A673 (cell line): ENCODE measurements around the gene PROX2. TPM values are rescaled to one million over a fixed set of nuclear protein-coding genes. Genes with fewer than 3 reads are reported as not detected.

ENCODE experiments used
- BruUV-seq: library from RNA; stranded (reverse); fragments of 400-500 nt; replicated peaks from 2 replicates; lab custom pipeline; 2021; lab: Mats Ljungman, UMichigan
- CTCF ChIA-PET: fragments of 300-600 bp; sonication (Branson Sonifier 250); formaldehyde crosslinking; loops from one replicate; lab custom pipeline; 2022; ENCODE audit warnings: antibody characterized with exemption; lab: Charles Lee
- POLR2A ChIA-PET: fragments of 300-600 bp; sonication (Branson Sonifier 250); formaldehyde crosslinking; loops from one replicate; lab custom pipeline; 2022; ENCODE audit warnings: antibody characterized with exemption; ENCODE audit not compliant: low non-redundant PET; lab: Charles Lee
- DNase-seq: peaks from one replicate; pipeline ENCODE4 v3.0.0-alpha.2; 2015; ENCODE audit warnings: low spot score
- H3K27ac ChIP-seq: fragments of 200-600 bp; sonication (generic); 2 replicates; pipeline ENCODE4 v1.5.1; 2016; ENCODE audit warnings: mixed run types, low read depth, mild to moderate bottlenecking, mixed read lengths, antibody characterized with exemption, low read length; ENCODE audit not compliant: poor library complexity, severe bottlenecking
- H3K27me3 ChIP-seq: fragments of 200-600 bp; sonication (generic); replicated peaks from 2 replicates; pipeline ENCODE4 v1.6.1; 2017; ENCODE audit warnings: mixed run types, low read depth, mild to moderate bottlenecking, mixed read lengths, antibody characterized with exemption, low read length; ENCODE audit not compliant: insufficient read depth, poor library complexity
- H3K36me3 ChIP-seq: fragments of 200-600 bp; sonication (generic); 2 replicates; pipeline ENCODE4 v1.6.1; 2016; ENCODE audit warnings: mixed run types, mild to moderate bottlenecking, mixed read lengths, antibody characterized with exemption, low read length; ENCODE audit not compliant: insufficient read depth, poor library complexity, severe bottlenecking
- H3K4me1 ChIP-seq: fragments of 200-600 bp; sonication (generic); 2 replicates; pipeline ENCODE4 v1.6.1; 2017; ENCODE audit warnings: mixed run types, mild to moderate bottlenecking, mixed read lengths, antibody characterized with exemption, low read length; ENCODE audit not compliant: insufficient read depth, poor library complexity, severe bottlenecking
- H3K4me3 ChIP-seq: fragments of 200-600 bp; sonication (generic); 2 replicates; pipeline ENCODE4 v1.5.1; 2016; ENCODE audit warnings: low read depth, mixed run types, mild to moderate bottlenecking, mixed read lengths, low read length; ENCODE audit not compliant: poor library complexity, severe bottlenecking
- H3K9me3 ChIP-seq: fragments of 200-600 bp; sonication (generic); 2 replicates; pipeline ENCODE4 v1.6.1; 2016; ENCODE audit warnings: mixed run types, low read depth, mild to moderate bottlenecking, mixed read lengths, antibody characterized with exemption, low read length; ENCODE audit not compliant: poor library complexity, severe bottlenecking
- EZH2 ChIP-seq: fragments of 200-600 bp; sonication (generic); IDR thresholded peaks from 2 replicates; pipeline ENCODE4 v1.6.1; 2017; ENCODE audit warnings: borderline replicate concordance, low read depth, mild to moderate bottlenecking, mixed read lengths, antibody characterized with exemption, low read length; ENCODE audit not compliant: poor library complexity, severe bottlenecking
- intact Hi-C: fragments of 100-400 bp; cut with micrococcal nuclease; formaldehyde crosslinking; loops from one replicate; pipeline ENCODE4 v1.10.0; 2022; ENCODE audit not compliant: unreplicated experiment
- total RNA-seq: library from RNA; stranded (reverse); gene quantifications from 2 replicates; pipeline ENCODE4 v1.2.3, GENCODE V29; 2021
- TF ChIP-seq, protein P1 (sequence below): fragments of 300-800, 200-600 bp; sonication (generic); conservative IDR thresholded peaks from 2 replicates; pipeline ENCODE4 v1.5.1; 2017; ENCODE audit warnings: low read depth, mild to moderate bottlenecking, antibody characterized with exemption, low read length, moderate library complexity, mixed read lengths

Gene PROX2
- total RNA-seq, 1 experiment from 2014 or later, result not detected

DNA sequence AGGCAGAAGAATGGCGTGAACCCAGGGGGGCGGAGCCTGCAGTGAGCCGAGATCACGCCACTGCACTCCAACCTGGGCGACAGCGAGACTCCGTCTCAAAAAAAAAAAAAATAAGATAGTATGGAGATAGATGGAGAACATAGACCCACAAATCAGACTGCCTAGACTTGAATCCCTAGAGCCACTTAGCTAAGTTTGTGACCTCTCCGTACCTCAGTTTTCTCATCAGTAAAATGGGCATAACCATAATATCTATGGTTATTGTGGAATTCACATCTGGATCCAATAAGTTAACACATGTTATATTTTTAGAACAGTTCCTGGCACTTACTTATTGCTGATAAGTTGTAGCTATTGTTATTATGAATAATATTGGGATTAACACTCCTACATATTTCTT, 7.2 kb downstream of the PROX2 start:
- no peak for DNase-seq
- POLR2A ChIA-PET, result no interaction called here
- CTCF ChIA-PET, result interaction anchor here (1.2 kb wide), 1 partner anchor 10 kb away, joined by 8 read pairs; no protein-coding TSS in a partner anchor
- H3K27ac ChIP-seq, result no peak overlapping the region
- no peaks in the 10 kb centered on the region for H3K27me3 ChIP-seq
- no TSS peak for BruUV-seq
- TF ChIP-seq, protein P1, sequence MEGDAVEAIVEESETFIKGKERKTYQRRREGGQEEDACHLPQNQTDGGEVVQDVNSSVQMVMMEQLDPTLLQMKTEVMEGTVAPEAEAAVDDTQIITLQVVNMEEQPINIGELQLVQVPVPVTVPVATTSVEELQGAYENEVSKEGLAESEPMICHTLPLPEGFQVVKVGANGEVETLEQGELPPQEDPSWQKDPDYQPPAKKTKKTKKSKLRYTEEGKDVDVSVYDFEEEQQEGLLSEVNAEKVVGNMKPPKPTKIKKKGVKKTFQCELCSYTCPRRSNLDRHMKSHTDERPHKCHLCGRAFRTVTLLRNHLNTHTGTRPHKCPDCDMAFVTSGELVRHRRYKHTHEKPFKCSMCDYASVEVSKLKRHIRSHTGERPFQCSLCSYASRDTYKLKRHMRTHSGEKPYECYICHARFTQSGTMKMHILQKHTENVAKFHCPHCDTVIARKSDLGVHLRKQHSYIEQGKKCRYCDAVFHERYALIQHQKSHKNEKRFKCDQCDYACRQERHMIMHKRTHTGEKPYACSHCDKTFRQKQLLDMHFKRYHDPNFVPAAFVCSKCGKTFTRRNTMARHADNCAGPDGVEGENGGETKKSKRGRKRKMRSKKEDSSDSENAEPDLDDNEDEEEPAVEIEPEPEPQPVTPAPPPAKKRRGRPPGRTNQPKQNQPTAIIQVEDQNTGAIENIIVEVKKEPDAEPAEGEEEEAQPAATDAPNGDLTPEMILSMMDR, result no peak
- intact Hi-C loops, result no loop called here
- H3K4me1 ChIP-seq, result no peaks in the 10 kb centered on the region
- H3K4me3 ChIP-seq, result no peak overlapping the region
- no peaks in the 10 kb centered on the region for H3K9me3 ChIP-seq
- H3K36me3 ChIP-seq, result no peaks in the 10 kb centered on the region

DNA sequence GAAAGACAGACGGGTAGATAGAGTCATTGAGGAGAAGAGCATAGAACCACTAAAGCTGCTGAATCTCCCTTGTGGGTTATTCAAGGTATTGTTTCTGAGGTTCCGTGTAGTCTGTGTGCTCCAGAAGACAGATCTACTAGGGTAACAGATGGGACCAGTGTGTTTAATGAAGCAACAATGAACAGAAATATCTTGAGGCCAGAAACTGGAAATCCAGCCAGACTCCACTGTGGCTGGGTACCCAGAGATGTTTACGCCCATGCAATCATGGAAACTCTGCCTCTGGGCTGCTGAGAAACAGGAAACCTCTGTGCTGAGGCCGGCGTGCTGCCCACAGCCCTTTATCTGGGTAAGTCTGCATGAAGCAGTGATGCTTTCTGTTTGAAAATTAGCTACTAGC, 8.3 kb downstream of the PROX2 start:
- H3K9me3 ChIP-seq, result no peaks in the 10 kb centered on the region
- ChIA-PET POLR2A (no interaction called here), CTCF (interaction anchor here (1.2 kb wide), 1 partner anchor 11 kb away, joined by 8 read pairs; no protein-coding TSS in a partner anchor)
- BruUV-seq, result no TSS peak
- no peaks in the 10 kb centered on the region for H3K4me1 ChIP-seq
- H3K27ac ChIP-seq, result no peak overlapping the region
- intact Hi-C loops, result no loop called here
- no peaks in the 10 kb centered on the region for H3K36me3 ChIP-seq
- no peak for TF ChIP-seq EZH2
- TF ChIP-seq, protein P1, result no peak
- H3K27me3 ChIP-seq, result no peaks in the 10 kb centered on the region
- no peak for DNase-seq
- H3K4me3 ChIP-seq, result no peak overlapping the region

DNA sequence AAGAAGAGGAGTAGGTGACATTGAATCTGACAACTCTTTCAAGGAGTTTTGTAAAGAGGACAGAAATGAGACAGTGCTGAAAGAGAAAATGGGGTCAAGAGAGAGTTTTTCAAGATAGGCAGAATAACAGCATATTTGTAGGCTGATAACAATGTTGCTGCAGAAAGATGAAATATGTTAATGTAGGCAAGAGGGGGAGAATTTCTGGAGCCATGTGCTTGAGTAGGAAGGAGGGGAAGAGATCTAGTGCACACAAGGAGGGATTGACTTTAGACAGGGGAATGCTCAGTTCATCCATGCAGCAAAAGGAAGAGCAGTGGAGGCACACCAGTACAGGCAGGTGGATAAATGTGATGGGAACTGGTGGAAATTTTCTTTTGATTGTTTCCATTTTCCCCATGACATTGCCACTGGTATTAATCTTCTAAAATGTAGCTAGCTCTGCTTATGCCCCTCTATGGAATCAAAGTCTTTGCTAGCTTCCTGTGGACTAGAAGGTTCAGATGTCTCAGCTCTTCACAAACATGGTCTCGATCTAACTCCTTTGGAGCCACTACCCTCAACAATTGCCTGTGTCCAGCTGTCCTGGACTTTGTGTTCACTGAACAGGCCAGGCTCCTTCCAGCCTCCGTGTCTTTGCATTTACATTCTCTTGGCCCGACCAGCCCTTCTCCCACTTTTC, 9.1 kb downstream of the PROX2 start:
- BruUV-seq, result no TSS peak
- CTCF ChIA-PET, result no interaction called here
- H3K4me3 ChIP-seq, result no peak overlapping the region
- POLR2A ChIA-PET, result no interaction called here
- intact Hi-C loops, result no loop called here
- no peaks in the 10 kb centered on the region for H3K36me3 ChIP-seq
- H3K4me1 ChIP-seq, result no peaks in the 10 kb centered on the region
- H3K27me3 ChIP-seq, result no peaks in the 10 kb centered on the region
- DNase-seq, result no peak
- no peak overlapping the region for H3K27ac ChIP-seq
- TF ChIP-seq, protein P1, result no peak
- TF ChIP-seq EZH2, result no peak
- H3K9me3 ChIP-seq, result no peaks in the 10 kb centered on the region
